Islet of Langerhans (tissue), 1 donor: Measurements from ENCODE around the gene MYO5A.

Experiments
- FAIRE-seq: peaks from one replicate; lab custom pipeline; 2011; peaks lifted over from hg19 to GRCh38; lab: Jason Lieb, UNC

The MYO5A gene

DNA sequence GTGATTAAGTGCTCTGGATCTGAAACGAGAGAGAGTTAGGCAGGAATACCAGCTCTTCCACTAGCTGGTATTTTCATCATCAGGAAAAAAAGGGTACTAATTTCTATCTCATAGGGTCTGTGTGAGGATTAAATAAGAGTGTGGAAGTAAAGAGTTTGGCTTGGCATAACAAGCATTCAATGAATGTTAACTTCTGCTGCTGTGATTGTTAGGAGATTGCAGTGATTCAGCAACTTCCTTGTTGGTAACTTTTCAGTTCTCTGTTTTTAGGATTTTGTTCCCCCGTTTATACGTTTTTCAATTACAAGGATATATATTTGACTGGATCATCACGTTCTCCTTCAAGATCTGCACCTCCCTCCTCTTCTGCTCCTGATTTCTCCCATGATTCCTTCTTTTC lies 167.2 kb downstream of the MYO5A start:
- FAIRE-seq: no peak

- no peak for FAIRE-seq
Measured at GRCh38 chr15:52360229-52361203, 168.2 kb downstream of the MYO5A start.

DNA sequence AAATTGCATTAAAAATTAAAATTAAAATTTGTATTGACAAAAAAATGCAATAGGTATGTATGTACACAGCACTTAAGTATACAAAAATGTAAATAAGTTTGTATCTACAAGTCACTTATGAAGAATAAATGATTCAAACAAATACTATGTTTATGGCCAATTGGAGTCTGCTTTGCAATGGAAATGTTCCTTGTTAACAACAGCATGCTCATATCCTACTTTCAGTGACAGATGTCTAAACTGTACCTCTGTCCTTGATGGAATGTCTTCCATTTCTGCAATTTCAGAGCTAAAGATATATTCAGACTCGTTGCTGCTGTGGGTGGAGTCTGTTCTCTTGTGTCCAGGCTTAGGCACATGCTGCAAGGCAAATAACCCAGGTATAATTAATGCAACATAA lies 169.0 kb downstream of the MYO5A start:
- FAIRE-seq: peak; percentile 64

- no peak for FAIRE-seq
Measured at GRCh38 chr15:52357949-52358348, 170.7 kb downstream of the MYO5A start.

- no peak for FAIRE-seq
Measured at GRCh38 chr15:52352086-52352485, 176.6 kb downstream of the MYO5A start.

DNA sequence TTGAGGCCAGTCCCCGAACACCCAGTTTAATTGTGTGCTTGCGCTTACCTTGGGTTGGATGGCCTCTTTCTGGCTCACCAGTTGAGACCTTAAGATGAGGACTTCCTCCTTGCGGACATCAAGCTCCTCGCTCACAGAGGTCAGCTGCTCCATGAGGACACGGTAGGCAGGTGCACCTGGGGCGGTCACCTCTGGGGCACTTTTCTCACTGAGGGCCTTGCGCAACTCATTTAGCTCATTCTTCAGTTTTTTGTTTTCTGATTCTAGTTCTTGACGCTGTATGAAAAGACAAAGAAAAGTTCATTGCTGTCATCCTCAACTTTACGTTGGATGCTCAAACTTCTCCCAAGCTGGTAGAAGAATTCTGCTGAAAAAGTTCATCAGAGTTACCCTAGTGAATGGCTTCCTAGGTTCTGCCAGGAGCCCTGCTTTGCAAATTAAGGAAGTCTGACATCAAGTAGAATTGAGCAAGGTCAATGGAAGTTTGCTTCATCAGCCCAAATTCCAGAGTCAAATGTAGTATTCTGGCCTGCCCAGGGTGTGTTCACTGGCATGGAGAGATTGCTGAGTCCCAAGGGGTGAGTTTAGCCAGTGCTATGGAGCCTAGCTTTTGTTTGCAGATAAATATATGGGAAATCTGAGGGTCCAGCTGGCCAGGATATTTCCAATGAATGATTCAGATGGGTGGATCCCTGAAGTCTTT lies 177.3 kb downstream of the MYO5A start:
- no peak for FAIRE-seq

- no peak for FAIRE-seq
Measured at GRCh38 chr15:52350423-52350822, 178.3 kb downstream of the MYO5A start.

- no peak for FAIRE-seq
Measured at GRCh38 chr15:52349052-52349700, 179.5 kb downstream of the MYO5A start.

DNA sequence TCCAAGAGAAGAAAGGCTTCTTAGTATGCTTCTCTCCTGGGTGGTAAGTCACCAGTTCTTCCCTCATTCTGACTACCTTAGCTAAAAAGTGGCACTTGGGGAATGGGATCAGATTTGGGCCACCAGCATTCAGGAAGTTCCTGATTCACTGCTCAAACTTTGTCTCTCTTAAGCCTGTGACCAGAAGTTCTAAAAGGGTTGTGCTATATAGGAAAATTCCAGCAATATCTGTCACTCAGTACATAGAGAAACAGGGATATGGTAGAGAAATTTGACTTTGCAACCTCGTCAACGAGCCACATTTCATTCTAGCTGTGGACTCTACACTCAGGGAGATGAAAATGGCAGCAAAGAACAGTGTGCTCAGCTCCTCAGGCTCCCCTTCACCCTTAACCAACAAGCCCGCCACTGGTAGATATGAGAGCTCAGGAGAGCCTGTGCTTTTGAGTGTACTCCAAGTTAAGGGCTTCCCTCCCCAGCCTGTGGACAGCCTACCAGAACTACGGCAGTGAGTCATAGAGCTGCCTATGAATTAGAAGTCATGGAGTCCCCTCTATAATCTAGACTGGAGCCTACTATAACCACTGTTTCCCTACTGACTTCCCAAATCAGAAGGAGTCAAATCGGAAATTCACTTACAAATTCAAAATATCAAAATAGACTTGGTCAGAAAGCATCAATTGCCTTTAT lies 180.5 kb downstream of the MYO5A start:
- FAIRE-seq: no peak

DNA sequence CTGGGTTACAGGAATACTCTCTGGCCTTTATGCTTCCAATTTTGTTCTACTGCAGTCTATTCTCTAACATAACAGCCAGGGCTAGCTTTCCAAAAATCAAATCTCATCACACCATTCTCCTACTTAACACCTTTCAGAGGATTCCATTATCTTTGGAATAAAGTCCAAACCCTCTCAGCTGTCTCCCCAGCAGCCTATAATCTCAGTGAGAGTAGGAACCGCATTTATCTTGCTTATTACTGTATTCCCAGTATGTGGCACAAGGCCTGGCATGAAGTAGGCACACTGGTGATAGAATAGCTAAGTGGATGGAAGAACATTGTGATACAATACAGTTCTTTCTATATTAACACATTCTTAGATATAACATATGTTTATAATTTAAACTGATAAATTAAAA lies 184.1 kb downstream of the MYO5A start:
- FAIRE-seq: no peak

- peak; percentile 65 for FAIRE-seq
Measured at GRCh38 chr15:52343831-52344230, 184.8 kb downstream of the MYO5A start.

GRCh38 chr15:52340093-52340492 lies 188.6 kb downstream of the MYO5A start:
- FAIRE-seq: no peak

DNA sequence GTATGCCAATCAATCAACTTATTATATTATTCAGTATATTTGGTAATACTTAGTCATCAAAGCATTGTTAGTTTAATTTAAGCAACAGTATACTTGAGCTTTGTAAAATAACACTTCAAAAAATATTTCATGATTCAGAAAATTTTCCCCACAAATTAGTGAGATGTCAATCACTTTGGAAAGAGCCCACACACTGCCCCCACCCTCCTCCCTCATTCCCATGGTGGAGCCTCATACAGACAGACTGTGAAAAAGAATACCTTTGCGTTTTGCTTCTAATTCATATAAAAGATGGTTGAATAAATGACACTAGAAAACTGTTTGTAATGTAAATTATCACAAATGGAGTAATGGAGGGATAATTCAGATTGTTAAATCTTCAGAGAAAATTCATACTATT lies 189.8 kb downstream of the MYO5A start:
- no peak for FAIRE-seq

DNA sequence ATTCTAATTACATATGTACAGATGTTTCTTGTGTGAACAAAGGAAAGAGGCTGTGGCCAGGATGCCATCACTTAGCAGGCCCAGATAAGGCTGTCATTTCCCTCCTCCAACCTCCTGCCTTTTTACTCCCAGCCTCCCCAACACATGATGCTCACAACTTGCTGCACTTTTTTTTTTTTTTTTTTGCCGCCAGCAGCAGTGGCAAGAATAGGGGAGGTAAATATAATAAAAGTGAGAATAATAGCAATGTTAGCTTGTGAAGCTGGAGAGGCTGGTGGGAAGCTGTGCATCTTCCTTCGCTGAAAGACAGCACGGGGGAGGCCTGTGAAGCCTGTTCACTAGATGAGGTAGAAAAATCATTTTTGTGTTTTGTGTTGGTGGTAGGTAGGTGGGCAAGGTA lies 190.6 kb downstream of the MYO5A start:
- FAIRE-seq: no peak

- no peak for FAIRE-seq
Measured at GRCh38 chr15:52337198-52337853, 191.4 kb downstream of the MYO5A start.

GRCh38 chr15:52336529-52336928 lies 192.2 kb downstream of the MYO5A start:
- FAIRE-seq: no peak

DNA sequence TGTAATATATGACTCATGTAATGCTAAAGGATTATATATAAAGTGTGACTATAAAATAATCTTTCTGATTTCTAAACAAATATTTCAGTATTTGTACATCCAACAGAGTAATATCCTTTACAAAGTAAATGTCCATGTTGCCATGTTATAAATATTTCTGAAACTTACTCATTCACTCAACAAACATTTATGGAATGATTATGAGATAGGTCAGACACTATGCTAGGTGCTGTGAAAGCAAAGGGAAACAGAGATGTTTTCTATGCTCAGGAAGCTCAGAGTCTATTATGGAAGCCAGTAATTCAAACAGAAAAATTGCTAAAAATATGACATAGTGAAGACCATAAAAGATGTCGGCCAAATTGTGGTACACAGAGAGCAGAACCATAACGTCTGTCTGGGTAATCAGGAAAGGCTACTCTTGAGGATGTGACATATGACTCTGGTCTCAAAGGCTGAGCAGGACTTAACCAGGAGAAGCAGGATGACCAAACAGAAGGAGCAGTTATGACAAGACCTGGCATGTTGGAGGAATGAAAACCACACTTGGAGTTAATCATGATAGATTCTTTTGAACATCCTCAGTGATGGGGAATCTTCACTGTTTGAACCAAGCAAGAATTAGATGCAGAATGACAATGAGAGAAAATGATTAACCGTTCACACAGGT lies 194.1 kb downstream of the MYO5A start:
- no peak for FAIRE-seq

GRCh38 chr15:52331490-52332240 lies 197.0 kb downstream of the MYO5A start:
- FAIRE-seq: no peak

- no peak for FAIRE-seq
Measured at GRCh38 chr15:52329987-52330386, 198.7 kb downstream of the MYO5A start.

DNA sequence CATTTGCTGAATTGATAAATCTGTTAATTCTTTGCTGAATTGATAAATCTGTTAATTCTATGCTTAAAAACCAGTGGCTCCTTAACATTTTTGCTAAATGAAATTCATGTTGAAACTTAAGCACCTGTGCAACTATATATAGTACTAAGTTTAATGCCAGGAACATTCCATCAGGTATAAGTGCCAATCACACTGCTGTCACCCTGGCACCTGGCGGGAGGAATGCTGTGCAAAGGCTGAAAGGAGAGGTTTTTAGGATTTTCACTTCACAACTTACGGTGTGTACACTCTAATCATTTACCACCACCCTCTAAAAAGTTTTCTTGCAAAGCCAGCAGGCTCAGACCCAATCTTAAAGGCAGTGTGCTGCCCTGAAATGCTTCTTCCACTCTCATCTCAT lies 199.5 kb downstream of the MYO5A start:
- FAIRE-seq: no peak

GRCh38 chr15:52328680-52329079 lies 200.0 kb downstream of the MYO5A start:
- FAIRE-seq: no peak
